ENCODE results near the gene HTT. TPM values are rescaled to one million over a fixed set of nuclear protein-coding genes. Genes with fewer than 3 reads are reported as not detected.

The HTT gene
- total and polyA plus RNA-seq, 2 of the 8 experiments (the other 6 are each of a cell fraction or from before 2014, with no cell fraction given), result 24.0 to 71.0 TPM

DNA sequence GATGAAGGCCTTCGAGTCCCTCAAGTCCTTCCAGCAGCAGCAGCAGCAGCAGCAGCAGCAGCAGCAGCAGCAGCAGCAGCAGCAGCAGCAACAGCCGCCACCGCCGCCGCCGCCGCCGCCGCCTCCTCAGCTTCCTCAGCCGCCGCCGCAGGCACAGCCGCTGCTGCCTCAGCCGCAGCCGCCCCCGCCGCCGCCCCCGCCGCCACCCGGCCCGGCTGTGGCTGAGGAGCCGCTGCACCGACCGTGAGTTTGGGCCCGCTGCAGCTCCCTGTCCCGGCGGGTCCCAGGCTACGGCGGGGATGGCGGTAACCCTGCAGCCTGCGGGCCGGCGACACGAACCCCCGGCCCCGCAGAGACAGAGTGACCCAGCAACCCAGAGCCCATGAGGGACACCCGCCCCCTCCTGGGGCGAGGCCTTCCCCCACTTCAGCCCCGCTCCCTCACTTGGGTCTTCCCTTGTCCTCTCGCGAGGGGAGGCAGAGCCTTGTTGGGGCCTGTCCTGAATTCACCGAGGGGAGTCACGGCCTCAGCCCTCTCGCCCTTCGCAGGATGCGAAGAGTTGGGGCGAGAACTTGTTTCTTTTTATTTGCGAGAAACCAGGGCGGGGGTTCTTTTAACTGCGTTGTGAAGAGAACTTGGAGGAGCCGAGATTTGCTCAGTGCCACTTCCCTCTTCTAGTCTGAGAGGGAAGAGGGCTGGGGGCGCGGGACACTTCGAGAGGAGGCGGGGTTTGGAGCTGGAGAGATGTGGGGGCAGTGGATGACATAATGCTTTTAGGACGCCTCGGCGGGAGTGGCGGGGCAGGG is 568 bp downstream of the HTT start (continued):
- TF ChIP-seq PHF8 (conservative IDR thresholded peaks at IDR 0.05; ENCODE audit: low read depth, low read length) (peak; percentile 32; the same call in 1 of the 2 replicates), SIN3A (conservative IDR thresholded peaks at IDR 0.05 in 1 of 2, IDR thresholded peaks at IDR 0.05 in 1 of 2; ENCODE audit: low read depth in 1 of 2, low read length in 2 of 2) (peak in 1 of 2 experiments; percentile 39; a peak in 1 of 4 replicates), BACH1 (IDR thresholded peaks at IDR 0.05; ENCODE audit: low read length) (no peak), RXRA (IDR thresholded peaks at IDR 0.05; ENCODE audit: insufficient read depth, low read depth, low read length) (no peak), BRCA1 (IDR thresholded peaks at IDR 0.05; ENCODE audit: low read depth, low read length) (peak; percentile 64), SAP30 (IDR thresholded peaks at IDR 0.05; ENCODE audit: insufficient read depth, insufficient replicate concordance, low read length) (peak; percentile 58), CHD2 (IDR thresholded peaks at IDR 0.05; ENCODE audit: low read length) (peak; percentile 86), KDM5A (IDR thresholded peaks at IDR 0.05; ENCODE audit: low read length) (no peak), ATF2 (IDR thresholded peaks at IDR 0.05; ENCODE audit: low read length) (peak; percentile 74; the same call in 1 of the 2 replicates), KDM1A (IDR thresholded peaks at IDR 0.05; ENCODE audit: borderline replicate concordance, low read length) (no peak), EGR1 (IDR thresholded peaks at IDR 0.05; ENCODE audit: borderline replicate concordance, low read depth, low read length) (no peak), ASH2L (IDR thresholded peaks at IDR 0.05; ENCODE audit: low read length) (peak; percentile 18)
- TF ChIP-seq, protein P1, sequence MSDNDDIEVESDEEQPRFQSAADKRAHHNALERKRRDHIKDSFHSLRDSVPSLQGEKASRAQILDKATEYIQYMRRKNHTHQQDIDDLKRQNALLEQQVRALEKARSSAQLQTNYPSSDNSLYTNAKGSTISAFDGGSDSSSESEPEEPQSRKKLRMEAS (IDR thresholded peaks at IDR 0.05), result no peak
